Amygdala (tissue), 56 donors: ENCODE measurements around the gene RHBDD1.
A peak's percentile ranks its signal among the peaks of the same experiment; 100 is the strongest.

Experiments
- DNase-seq, 56 donors: peaks; one replicate each; lab custom pipeline; 2025; lab: John Stamatoyannopoulos, UW

RHBDD1 gene

DNA sequence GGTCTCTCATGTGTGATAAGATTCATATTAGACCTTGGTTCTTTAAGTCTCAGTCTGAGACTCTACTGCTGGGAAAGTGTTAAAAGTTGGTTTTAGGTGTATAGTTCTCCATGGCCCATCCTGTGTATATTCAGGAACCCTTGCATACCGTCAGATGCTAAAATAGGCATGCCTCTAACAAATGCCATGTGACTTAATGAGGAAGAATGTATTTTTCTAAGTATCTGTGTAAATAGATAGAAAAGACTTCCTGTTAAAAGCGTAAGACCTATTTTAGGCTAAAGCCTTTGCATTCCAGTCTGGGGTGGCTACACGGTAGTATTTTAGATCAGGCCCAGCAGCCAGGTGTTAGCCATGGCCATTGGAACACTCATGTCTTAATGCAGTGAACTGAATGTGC is 73.3 kb downstream of the RHBDD1 start:
- no peak for DNase-seq

DNA sequence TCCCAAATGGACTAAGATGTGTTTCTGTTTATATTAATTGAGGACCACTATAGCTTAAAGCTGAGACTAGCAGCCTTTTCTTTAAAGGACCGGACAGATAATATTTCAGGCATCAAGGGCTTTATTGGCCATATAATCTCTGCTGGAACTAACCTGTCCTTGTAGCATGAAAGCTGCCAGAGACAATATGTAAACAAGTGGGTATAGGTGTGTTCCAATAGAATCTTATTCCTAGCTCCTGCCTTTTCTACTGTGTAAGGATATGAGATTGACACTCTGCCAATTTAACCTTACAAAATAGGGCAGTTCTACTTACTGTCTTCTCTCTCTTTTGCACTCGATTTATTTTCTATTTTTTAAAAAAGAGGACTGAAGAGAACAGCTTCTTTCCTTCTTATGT is 74.0 kb downstream of the RHBDD1 start:
- no peak for DNase-seq

DNA sequence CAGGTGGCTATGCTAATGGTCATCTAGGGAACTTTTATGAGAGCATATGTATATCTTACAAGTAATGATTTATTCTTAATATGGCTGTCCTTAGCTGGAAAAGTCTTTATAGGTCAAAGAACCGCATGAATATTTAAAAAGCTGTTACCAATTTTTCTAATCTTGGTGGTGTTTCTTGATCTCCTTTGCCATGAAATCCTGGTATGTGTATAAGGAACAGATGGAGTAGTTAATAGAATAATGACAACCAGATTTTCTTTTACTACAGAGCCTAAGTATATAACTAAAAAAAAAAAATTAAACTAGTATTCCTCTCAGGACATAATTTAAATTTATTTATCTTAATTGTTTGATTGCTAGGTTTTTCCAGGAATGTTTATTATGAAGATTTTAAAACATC is 74.5 kb downstream of the RHBDD1 start:
- no peak for DNase-seq

DNA sequence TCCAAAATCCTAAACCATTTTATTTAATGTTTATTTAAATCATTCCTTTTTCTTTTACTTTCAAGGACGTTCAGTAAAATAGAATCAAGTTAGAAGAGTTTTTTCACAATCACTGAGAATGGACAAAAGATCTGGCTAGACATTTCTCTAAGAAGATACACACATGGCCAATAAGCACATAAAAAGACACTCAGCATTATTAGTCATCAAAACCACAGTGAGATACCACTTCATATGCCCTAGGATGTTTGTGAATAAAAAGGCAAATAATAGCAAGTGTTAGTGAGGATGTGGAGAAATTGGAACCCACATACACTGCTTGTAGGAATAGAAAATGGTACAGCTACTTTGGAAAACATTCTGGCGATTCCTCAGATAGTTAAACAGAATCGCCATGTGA is 76.1 kb downstream of the RHBDD1 start:
- no peak for DNase-seq

DNA sequence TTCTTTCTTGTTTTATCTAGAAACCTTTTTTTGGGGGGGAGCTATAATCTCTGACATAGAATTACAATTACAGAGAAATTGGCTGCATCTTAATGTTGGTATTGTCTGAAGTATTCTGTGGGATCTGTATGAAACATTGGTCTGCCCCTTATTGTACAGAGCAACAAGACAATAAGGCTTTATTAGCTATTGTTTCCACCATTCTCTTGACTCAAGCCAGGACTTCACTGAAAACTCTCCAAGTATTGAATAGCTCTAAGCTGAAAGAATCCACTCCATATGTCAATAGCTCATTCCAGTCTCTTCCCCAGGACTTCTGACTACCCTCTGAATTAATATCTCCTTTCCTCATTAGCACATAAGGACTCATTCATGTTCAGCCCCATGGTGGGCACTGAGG is 77.8 kb downstream of the RHBDD1 start:
- DNase-seq, result no peak

DNA sequence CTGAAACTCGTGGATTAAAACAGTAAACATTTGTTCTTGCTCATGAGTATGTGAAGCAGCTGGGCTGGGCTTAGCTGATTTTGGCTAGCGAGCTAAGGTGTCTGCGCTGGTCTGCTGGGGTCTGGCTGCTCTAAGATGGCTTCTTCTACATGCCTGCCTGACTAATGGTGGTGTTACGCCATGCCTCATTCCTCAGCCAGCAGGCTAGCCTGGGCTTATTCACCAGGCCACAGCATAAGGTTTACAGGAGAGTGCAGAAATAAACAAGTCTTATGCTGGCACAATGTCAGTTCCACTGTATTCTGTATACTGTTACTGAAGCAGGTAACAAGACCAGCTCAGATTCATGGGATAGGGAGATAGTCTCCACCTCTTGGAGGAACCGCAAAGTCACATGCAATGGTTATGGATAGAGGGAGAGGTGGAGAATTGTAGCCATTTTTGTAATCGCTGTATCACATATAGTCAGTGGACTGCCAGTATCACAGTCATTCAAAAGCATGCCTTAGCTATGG is 80.0 kb downstream of the RHBDD1 start:
- DNase-seq, result no peak

DNA sequence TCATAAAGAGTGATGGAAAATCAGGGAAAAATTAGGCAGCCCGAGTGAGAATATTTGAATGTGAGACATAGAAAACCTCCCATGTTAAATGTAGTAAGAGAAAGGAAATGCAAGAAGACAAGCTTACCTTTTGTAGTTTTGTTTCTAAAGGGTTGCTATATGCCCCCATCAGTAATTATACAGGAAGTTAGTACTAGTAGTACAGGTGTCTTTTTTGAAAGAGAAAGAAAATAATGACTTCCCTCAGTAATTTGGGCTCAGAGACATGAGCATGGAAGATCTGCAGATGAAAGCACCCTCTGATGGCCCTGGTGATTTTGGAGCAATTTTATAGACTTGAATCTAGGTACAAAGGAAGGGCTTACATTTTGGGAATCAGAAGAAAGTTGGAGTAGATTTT is 80.8 kb downstream of the RHBDD1 start:
- no peak for DNase-seq

DNA sequence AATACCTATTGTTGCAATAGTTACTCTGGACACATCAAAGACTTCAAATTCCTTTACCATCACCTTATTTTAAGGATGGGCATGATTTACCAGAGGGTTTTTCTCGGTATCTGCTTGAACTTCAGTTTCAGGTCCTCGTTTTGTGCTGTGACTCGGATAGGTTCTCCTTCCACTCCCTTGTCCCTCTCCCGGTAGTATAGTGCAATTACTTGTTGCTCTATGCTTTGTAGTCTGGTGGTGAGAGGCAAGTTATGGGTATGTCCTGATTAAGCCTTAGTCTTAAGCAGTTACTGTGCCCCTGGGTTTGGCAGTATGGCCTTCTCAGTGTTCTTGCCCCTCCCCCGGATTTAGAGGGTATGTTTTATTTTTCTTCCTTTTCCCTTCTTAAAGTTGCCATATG is 96.6 kb downstream of the RHBDD1 start:
- DNase-seq, result no peak

DNA sequence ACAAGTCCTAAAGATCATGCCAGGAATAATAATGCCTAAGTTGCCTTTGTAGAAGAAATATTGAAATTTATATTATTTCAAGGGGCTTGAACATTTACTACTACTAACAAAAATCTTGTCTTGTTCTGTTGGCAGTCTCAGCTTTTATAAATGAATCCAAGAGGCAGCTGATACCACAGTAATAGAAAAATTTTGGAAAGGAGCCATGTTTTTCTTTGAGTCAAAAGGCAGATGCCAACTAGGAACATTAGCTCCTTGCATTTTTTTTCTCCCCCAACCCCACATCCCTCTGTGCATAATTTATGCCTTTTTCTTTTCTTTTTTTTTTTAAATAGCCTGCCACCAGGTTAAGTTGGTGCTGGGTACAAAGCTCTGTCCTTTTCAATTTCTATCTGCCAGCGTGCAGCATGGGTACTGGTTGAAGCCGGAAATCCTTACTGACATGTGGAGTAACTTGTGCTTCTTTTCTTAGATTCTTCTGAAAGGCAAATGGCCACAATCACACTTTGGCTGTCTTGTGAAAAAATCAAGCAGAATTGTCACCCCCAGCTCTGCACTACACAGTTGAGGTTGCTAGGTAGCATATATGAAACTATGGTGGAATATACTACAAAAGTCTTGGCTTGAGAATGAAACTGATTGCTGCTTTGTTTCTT is 98.8 kb downstream of the RHBDD1 start:
- no peak for DNase-seq

DNA sequence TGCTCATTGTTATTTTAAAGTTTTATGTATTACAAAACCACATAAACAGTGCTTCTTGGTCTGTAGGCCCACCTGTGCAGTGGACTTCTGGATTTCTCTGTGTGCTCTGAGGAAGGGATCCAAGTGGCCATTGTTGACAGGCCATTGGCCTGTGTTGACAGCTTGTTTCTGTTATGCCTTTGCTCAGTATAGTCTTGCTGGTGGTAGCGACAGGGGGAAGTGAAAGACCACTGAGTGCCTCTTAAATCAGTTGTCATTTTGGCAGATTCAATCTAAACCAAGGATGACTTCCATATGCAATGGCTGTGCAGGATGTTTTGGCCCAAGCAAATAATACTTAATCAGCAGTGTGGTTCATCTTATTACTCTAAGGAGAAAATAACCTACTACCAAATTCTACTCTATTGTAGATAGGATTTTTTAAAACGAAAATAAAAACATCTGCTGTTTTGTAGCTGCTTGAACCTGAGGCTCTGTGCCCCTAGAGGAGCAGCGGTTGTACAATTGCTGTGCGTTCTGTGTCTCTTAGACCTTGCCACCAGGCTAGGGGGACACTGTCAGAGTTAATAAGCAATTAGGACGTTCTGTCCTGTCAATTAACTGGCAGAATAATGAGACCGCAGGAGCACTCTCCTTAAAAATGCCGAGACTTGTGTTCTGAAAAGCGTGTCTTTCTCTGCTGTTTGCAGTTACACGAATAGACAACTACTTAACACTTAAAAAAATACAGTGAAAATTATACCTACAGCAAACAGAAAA is 108.2 kb downstream of the RHBDD1 start:
- DNase-seq, result no peak

DNA sequence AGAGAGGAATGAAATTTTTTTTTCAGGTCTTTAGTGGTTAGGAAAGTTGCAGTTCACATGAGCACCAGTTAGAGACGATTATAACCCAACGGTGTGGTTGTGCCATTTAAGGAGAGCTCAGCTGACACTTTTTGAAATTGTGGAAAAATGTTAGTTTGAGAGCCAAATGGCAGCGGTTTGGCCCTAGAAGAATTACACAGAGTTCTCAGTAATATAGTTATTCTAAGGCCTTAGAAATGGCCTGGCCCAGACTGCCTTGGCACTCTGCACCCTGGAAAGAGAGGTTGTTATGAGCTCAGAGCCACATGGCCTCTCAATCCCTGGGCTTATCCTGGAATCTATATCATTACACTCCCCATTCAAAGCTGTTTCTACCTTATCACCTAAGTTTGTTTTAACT is 117.4 kb downstream of the RHBDD1 start:
- DNase-seq, result peak in 5 of 56 donors; percentile 1 to 17 (median 3)

DNA sequence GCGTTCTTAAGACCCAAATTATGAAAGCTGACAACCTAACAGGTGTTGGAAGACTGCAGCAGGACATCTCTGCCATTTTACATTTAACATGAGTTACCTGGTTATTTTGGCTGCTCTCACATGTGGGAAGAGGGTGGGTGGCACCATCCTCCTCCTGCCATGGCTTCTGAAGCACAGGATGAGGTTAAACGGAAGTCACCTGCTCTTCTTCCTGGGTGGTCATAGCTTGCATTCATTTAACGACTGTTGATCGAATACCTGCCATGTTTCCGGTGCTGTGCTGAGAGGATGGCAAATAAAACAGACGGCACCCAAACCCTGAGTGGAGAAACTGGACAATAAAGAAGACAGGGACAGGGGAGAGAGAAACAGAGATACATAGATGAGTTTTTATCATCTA is 118.0 kb downstream of the RHBDD1 start:
- no peak for DNase-seq

DNA sequence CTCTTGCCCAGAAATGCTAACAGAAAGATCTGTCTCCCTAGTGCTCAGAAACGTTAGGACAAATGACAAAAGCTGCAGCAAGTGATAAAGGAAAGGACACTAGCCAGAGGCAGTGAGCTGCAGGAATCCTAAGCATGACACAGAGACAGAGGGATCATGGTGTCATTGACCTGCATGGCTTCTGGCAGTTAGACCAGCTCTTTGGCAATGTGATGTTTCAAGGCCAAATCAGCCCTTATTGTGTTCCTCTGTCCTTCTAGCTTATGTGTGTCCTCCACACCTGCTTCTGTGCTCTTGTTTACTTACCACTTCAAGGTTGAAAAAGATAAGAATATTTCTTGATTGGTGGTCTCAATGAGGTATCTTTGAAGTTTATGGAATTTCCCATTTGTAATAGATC is 120.8 kb downstream of the RHBDD1 start:
- no peak for DNase-seq

DNA sequence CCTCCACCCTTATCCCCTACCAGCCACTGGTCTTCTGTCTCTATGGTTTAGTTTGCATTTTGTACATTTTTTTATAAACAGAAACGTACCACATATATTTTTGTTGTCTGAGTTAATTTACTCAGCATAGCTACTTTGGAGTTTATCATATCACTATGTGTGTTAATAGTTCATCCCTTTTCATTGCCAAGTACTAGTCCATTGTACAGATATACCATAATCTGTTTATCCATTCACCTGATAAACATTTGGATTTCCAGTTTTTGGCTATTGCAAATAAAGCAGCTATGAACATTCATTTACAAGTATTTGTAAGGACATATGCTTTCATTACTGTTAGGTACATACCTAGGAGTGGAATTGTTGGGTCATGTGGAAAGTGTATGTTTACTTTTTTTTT is 123.6 kb downstream of the RHBDD1 start:
- DNase-seq, result no peak

DNA sequence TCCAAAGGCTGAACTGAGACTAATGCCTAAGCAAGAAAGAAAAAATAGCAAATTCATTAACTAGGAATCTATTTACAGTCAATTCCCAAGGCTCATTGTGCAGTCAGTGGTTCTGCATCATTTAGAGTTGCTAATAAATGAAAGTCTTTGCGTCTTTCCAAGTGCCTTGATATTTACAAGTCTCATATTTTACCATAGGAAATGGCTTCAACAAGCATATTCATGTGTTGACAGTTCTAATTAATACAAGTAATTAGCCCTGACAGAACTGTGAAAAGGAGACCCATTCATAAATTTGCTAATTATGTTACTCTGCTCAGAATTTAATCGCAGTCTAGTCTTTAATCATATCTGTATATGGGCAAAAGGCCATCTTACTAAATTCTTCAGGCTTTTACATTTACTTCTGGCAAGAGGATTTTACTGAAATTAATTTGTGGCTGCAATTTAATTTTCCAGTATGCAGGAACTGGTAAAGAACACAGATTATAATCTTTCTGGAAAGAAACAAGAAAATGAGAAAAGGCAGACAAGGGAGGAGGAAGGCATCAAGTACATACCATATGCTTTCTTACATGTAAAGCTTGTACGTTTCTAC is 126.4 kb downstream of the RHBDD1 start:
- no peak for DNase-seq

DNA sequence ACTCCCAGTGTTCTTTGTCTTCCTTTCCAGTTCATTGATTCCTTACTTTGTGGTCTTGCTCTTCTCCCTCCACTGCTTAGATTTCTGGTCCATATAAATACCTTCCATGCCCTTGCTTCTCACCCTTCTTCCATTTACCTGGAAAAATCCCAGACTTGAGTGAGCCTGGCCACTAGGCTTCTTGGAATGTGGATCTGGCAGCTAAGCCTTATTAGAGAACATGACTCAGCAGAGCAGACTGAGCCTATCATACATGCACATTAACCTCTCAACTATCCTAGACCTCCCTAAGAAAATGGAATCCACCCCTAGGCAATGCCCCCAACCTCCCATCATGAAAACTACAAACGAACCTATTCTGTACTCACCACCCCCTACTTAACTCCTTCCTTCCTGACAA is 127.7 kb downstream of the RHBDD1 start:
- DNase-seq, result no peak

DNA sequence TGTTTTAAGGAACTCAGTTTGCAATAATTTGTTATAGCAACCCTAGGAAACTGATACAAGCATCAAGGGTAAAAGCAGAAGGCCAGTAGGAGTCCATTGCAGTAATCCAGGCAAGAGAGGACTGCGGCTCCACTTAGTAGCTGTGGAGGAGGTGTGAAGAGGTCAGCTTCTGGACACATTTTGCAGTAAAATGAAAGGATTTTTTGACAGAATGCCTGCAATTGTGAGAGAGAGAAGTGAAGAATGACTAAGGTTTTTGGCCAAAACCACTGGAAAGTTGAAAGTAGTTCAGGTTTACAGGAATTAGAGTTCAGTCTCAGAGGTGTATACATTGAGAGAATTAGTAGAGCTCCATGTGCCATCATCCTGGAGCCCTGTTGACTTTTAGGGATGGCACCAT is 129.5 kb downstream of the RHBDD1 start:
- no peak for DNase-seq

DNA sequence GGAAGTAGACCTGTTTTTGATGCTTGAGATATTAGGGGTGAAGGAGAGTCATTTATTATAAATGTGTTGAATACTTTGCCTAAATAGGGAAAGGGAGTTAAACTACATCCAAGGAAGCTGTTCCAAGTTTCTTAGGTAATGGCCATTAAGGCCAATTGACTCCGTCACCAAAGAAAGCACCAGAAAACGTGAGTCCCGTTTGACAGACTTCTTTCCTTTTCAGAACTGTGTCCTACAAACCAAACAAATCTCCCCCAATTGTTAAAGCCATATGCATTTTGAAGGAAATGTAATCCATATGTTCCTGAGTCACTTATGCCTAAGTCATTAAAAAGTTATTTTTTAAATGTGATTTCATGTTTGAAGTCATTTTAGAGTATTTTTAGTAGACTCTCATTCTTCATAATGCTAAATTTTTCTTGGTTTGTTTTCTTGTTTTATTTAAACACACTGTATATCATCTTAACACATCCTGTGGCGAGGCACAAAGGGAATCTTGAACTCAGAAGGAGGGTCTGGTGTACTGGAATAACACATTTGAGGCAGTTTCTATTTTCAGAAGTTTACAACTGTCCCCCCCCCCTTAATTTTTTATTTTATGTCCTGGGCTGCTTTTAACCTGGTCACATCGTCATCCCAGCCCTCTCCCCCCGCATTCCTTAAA is 133.7 kb downstream of the RHBDD1 start:
- DNase-seq, result no peak

DNA sequence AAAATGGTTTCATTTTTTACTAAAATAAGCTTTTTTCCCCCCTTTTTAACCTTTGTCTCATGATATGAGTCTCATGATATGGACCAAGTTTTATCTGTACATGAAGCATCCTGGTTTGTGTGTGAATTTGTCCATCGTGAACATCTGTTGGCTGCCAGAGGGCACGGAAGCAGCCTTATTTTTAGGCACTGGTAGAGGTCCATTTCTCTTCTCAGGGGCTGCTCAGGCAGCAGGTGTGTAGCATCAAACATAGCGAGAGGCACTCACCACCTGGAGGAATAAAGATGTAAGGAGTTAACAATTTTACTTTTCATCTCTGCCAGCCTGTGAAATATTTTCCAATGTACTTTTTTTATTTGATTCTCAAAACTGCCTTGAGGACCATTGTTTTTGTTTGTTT is 134.5 kb downstream of the RHBDD1 start:
- no peak for DNase-seq

DNA sequence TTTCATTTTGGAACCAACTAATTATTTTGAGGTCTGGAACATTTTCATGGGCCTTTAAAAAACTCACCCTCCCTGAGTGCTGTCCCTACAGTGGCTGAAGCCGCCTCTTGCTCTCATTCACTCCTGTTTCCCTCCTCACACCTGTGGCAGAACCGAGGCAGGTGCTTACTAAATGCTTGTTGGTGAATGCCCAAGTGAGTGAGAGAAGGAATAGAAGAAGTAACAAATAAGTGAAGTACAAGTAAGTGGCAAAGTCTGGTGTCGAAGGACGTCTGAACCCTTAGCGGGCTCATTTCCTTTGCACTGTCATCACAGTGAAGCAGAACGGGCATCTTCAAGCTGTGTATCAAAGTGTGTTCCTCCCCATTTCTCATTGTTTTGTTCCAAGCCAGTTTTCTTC is 135.2 kb downstream of the RHBDD1 start:
- DNase-seq, result no peak

DNA sequence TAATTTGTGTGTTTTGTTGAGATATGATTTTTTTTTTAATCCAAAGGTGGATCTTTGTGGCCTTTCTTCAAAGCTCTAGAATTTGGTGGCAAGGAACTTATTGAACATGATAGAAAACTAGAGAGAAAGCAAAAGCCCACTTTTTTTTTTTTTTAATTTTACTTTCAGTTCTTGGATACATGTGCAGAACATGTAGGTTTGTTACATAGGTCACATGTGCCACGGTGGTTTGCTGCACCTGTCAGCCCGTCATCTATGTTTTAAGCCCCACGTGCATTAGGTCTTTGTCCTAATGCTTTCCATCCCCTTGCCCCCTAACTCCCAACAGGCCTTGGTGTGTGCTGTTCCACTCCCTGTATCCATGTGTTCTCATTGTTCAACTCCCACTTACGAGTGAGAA is 135.9 kb downstream of the RHBDD1 start:
- no peak for DNase-seq
